Lower leg skin (tissue), 4 donors: ENCODE measurements around the gene MEGF6. TPM values are rescaled to one million over a fixed set of nuclear protein-coding genes. Genes with fewer than 3 reads are reported as not detected.

ENCODE experiments used
- DNase-seq, 2 donors: peaks; one replicate each; pipeline ENCODE4 v3.0.0-alpha.2; 2019; ENCODE audit warnings: low spot score in 2 of 2
- H3K4me3 ChIP-seq: fragments of 200-600 bp; sonication (generic); 2 replicates; pipeline ENCODE4 v1.5.1; 2017; ENCODE audit warnings: mild to moderate bottlenecking, low read depth; ENCODE audit not compliant: poor library complexity, severe bottlenecking
- POLR2A ChIP-seq, 2 donors: fragments of 450-650 bp; IDR thresholded peaks; one replicate each; pipeline ENCODE4 v1.6.1; 2016 to 2017; ENCODE audit warnings: antibody characterized with exemption in 2 of 2, mild to moderate bottlenecking in 1 of 2, moderate library complexity in 1 of 2
- WGBS, 2 donors: methylation state at CpG; one replicate each; pipeline ENCODE4 v1.1.5; 2018; 5-methylcytosine and 5-hydroxymethylcytosine counted together
- intact Hi-C: fragments of 100-400 bp; cut with DNase I; formaldehyde crosslinking; loops from one replicate; pipeline ENCODE4 v1.15.0; 2023; ENCODE audit warnings: low total_unique reads
- microRNA counts, 2 donors: library from miRNA; unstranded; fragments of <30 nt; microRNA quantifications; one replicate each; lab custom pipeline; 2016
- microRNA-seq, 2 donors: library from miRNA; unstranded; fragments of <30 nt; microRNA quantifications; one replicate each; pipeline ENCODE4, GENCODE V29; 2016; ENCODE audit warnings: borderline replicate concordance in 2 of 2, borderline number of aligned reads in 1 of 2
- total RNA-seq, 4 donors: library from RNA; depleted of rRNA; stranded (reverse); fragments of >200 nt; gene quantifications; one replicate each; pipeline ENCODE4 v1.1.0, GENCODE V29; 2016
- TF ChIP-seq, protein P1 (sequence below), 3 donors: fragments of 450-650 bp; IDR thresholded peaks; one replicate each; pipeline ENCODE4 v1.5.1; 2016; ENCODE audit warnings: antibody characterized with exemption in 3 of 3, mild to moderate bottlenecking in 3 of 3, moderate library complexity in 2 of 3

MEGF6 gene
- total RNA-seq, 4 donors from 2014 or later = 81.1 to 147 (median 86.1) TPM

DNA sequence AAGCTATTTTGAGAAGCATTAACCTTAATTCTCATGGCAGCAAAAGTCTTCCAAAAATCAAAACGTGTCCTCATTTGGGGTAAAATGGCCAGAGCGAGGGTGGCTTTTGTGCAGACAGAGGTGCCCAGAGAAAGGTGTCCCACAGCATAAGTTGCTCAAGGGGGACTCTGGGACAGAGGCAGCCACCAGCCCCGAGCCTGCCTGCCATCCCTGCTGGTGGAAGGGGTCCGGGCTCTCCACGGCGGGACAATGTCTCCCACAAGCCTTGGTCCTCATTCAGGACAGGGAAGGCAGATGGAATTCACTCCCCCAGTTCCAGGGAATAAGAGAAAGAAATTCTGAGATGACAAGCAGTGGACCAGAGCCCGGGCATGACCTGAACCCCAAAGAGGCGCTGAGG lies 169.4 kb downstream of the MEGF6 start:
- WGBS, 2 donors = 80 to 82% methylated on average over 8 of the region's 8 CpGs
- no peak overlapping the region for H3K4me3 ChIP-seq
- no peak for DNase-seq
- intact Hi-C loops = no loop called here
- TF ChIP-seq, protein P1, sequence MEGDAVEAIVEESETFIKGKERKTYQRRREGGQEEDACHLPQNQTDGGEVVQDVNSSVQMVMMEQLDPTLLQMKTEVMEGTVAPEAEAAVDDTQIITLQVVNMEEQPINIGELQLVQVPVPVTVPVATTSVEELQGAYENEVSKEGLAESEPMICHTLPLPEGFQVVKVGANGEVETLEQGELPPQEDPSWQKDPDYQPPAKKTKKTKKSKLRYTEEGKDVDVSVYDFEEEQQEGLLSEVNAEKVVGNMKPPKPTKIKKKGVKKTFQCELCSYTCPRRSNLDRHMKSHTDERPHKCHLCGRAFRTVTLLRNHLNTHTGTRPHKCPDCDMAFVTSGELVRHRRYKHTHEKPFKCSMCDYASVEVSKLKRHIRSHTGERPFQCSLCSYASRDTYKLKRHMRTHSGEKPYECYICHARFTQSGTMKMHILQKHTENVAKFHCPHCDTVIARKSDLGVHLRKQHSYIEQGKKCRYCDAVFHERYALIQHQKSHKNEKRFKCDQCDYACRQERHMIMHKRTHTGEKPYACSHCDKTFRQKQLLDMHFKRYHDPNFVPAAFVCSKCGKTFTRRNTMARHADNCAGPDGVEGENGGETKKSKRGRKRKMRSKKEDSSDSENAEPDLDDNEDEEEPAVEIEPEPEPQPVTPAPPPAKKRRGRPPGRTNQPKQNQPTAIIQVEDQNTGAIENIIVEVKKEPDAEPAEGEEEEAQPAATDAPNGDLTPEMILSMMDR (IDR thresholded peaks at IDR 0.05) = no peak
- no peak for TF ChIP-seq POLR2A (IDR thresholded peaks at IDR 0.05)

DNA sequence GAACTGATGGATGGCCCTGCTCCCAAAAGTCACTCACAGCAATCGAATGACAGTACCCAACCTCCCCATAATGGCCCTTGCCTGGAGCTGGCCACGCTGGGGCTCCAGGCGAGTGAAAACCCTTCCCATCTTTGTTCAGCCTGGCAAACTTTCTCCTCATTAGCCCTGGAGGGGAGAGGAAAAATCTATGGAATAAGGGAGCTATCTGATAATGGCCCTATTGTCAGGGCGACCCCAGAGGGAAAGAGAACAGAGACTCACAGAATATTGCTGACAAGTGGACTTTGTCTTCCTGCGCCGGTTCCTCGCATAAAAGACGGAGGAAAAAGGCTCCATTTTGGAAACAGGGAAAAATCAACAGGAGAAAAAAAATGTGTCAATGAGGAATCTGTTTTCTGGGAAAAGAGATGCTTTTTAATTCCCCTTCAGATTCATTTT lies 169.9 kb downstream of the MEGF6 start:
- H3K4me3 ChIP-seq = no peak overlapping the region
- no peak for DNase-seq
- intact Hi-C loops = no loop called here
- TF ChIP-seq, protein P1 (IDR thresholded peaks at IDR 0.05) = no peak
- TF ChIP-seq POLR2A (IDR thresholded peaks at IDR 0.05) = no peak
- WGBS, 2 donors = 59 to 62% methylated on average over 8 of the region's 8 CpGs

DNA sequence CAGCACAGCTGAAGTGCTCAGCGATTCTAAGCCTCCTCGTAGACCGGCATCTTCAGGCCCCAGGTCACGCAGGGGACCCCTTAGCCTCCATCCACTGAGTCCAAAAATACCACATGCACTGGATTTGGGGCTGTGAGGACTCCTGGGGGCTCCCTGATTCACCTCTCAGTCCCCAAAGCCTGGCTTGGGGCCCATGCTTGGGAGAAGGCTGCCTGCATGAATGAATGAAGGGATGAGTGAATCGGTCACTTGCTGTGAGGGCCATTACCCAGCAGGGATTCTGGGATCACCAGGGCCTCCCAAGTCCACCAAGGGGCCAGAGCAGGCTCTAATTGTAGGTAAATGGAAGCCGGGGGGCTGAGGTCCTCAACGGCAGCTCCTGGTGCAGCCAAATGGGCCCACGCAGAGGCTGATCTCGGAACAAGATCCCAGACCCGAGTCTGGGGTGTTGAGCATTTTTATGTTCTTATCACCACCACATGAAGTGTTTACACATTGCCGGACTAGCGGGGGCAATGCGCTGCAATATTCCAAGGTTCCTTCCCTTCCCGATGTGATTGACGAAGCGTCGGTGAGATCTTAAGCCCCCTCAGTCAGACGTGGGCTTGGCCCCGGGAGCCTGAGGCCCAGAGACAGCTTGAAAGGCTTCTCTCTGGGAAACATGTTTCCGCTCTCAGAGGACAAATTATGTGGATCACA lies 170.4 kb downstream of the MEGF6 start:
- H3K4me3 ChIP-seq = no peak overlapping the region
- no peak for TF ChIP-seq POLR2A (IDR thresholded peaks at IDR 0.05)
- TF ChIP-seq, protein P1 (IDR thresholded peaks at IDR 0.05) = no peak
- no peak for DNase-seq
- WGBS, 2 donors = 62 to 72% methylated on average over 20 of the region's 20 CpGs
- intact Hi-C loops = no loop called here

DNA sequence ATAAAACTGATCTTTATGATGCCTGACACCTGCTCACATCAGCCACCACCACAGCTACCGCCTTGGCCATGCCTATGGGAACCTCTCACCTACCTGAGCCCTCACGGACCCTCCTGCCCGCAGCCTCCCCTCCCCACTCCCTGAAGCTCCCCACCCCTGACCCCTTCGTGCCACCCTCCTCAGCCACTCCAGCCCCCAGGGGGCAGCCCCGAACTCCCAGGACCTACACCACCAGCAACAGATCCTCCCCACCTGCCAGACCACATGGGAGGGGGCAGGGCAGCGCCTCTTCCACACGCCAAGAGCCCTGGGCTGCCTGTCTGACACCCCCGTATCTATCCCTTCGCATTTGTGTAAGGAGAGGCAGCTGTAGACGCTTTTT lies 171.0 kb downstream of the MEGF6 start:
- intact Hi-C loops = no loop called here
- WGBS, 2 donors = 57 to 59% methylated on average over 10 of the region's 10 CpGs
- H3K4me3 ChIP-seq = no peak overlapping the region
- TF ChIP-seq POLR2A (IDR thresholded peaks at IDR 0.05) = no peak
- TF ChIP-seq, protein P1 (IDR thresholded peaks at IDR 0.05) = no peak
- DNase-seq = no peak

MicroRNA genes within 50 kb of the gene (microRNA counts, 767-probe panel; counts per million panel counts)
- 0 to 358 counts per million in 2 donors for microRNA hsa-miR-551a (lab: Ali Mortazavi, UCI)

Small RNA genes within 50 kb of the gene (microRNA-seq; reads per million reads assigned to microRNA genes)
- 0 reads per million in 2 donors for gene MIR551A

Other genes starting within 250 kb of the MEGF6 start
- gene ARHGEF16, start 156.8 kb downstream of the MEGF6 start, total RNA-seq = 10 to 100 TPM in 2 of 4 donors, 1 to 10 TPM in 2; 7.9 to 11.5 (median 9.8) TPM
- 10 to 100 TPM; 44.1 to 54.3 (median 52.2) TPM for gene TPRG1L, start 13.5 kb upstream of the MEGF6 start, total RNA-seq
- gene WRAP73, start 38.6 kb upstream of the MEGF6 start, total RNA-seq = 10 to 100 TPM; 12.5 to 20.6 (median 15.3) TPM
- gene TP73, start 41.0 kb upstream of the MEGF6 start, total RNA-seq = 10 to 100 TPM in 2 of 4 donors, 1 to 10 TPM in 2; 5.8 to 23.6 (median 11.0) TPM
- gene CCDC27, start 140.9 kb upstream of the MEGF6 start, total RNA-seq = not detected
- 1 to 10 TPM; 1.6 to 8.7 (median 3.6) TPM for gene SMIM1, start 161.2 kb upstream of the MEGF6 start, total RNA-seq
- 10 to 100 TPM; 43.6 to 55.3 (median 49.7) TPM for gene LRRC47, start 185.0 kb upstream of the MEGF6 start, total RNA-seq
- gene CEP104, start 245.7 kb upstream of the MEGF6 start, total RNA-seq = 10 to 100 TPM; 24.6 to 38.9 (median 33.1) TPM
- gene DFFB, start 246.0 kb upstream of the MEGF6 start, total RNA-seq = 10 to 100 TPM in 1 of 4 donors, 1 to 10 TPM in 3; 3.0 to 10.3 (median 6.8) TPM